Measurements from ENCODE around the gene ABHD4.

Gene ABHD4

GRCh38 chr14:22656226-22656625 is 58.1 kb downstream of the ABHD4 start:
- H3K36me3 ChIP-seq (ENCODE audit: insufficient read depth, low read length): no peaks in the 10 kb centered on the region

GRCh38 chr14:22656945-22657731 is 59.0 kb downstream of the ABHD4 start:
- TF ChIP-seq EZH2phosphoT487 (IDR thresholded peaks at IDR 0.05; ENCODE audit: borderline replicate concordance) (no peak), CTCF (conservative IDR thresholded peaks at IDR 0.05; ENCODE audit: low read length) (no peak)
- Histone ChIP-seq H3K9me3 (ENCODE audit: insufficient read depth, low read depth, low read length) (no peaks in the 10 kb centered on the region), H3K4me2 (ENCODE audit: low read depth, low read length, poor library complexity, severe bottlenecking) (no peak overlapping the region), H4K20me1 (ENCODE audit: insufficient read depth, low read length, poor library complexity, severe bottlenecking) (no peaks in the 10 kb centered on the region), H3K4me3 (ENCODE audit: low read length, poor library complexity, severe bottlenecking) (no peak overlapping the region), H3K9me2 (replicated peaks; ENCODE audit: low read depth, low read length) (no peaks in the 10 kb centered on the region), H3K9ac (ENCODE audit: low read depth, low read length, poor library complexity, severe bottlenecking) (no peak overlapping the region), H3F3A (ENCODE audit: low read depth) (no peaks in the 10 kb centered on the region), H3K27me3 (ENCODE audit: insufficient read depth, low read length, poor library complexity, severe bottlenecking) (no peaks in the 10 kb centered on the region), H2AFZ (ENCODE audit: low read length) (no peak overlapping the region), H3K36me3 (ENCODE audit: insufficient read depth, low read length) (no peaks in the 10 kb centered on the region), H3K79me2 (ENCODE audit: insufficient read depth, low read length) (no peaks in the 10 kb centered on the region), H3K4me1 (ENCODE audit: insufficient read depth, low read length, poor library complexity, severe bottlenecking) (no peaks in the 10 kb centered on the region)

More at GRCh38 chr14:22656226-22656625, 58.1 kb downstream of the ABHD4 start:
- peaks cover 2% of the 10 kb centered on the region for H3K4me1 ChIP-seq (ENCODE audit: insufficient read depth, low read length, poor library complexity, severe bottlenecking)
- no peaks in the 10 kb centered on the region for H3K27me3 ChIP-seq (ENCODE audit: insufficient read depth, low read length, poor library complexity, severe bottlenecking)
- no peak overlapping the region for H3K9ac ChIP-seq (ENCODE audit: low read depth, low read length, poor library complexity, severe bottlenecking)
- H3K9me2 ChIP-seq (replicated peaks; ENCODE audit: low read depth, low read length): no peaks in the 10 kb centered on the region
- no peaks in the 10 kb centered on the region for H4K20me1 ChIP-seq (ENCODE audit: insufficient read depth, low read length, poor library complexity, severe bottlenecking)
- H2AFZ ChIP-seq (ENCODE audit: low read length): no peak overlapping the region
- no peaks in the 10 kb centered on the region for H3F3A ChIP-seq (ENCODE audit: low read depth)
- H3K4me2 ChIP-seq (ENCODE audit: low read depth, low read length, poor library complexity, severe bottlenecking): no peak overlapping the region
- H3K9me3 ChIP-seq (ENCODE audit: insufficient read depth, low read depth, low read length): no peaks in the 10 kb centered on the region
- no peaks in the 10 kb centered on the region for H3K79me2 ChIP-seq (ENCODE audit: insufficient read depth, low read length)
- H3K4me3 ChIP-seq (ENCODE audit: low read length, poor library complexity, severe bottlenecking): no peak overlapping the region
- TF ChIP-seq CTCF (conservative IDR thresholded peaks at IDR 0.05; ENCODE audit: low read length): no peak
- TF ChIP-seq EZH2phosphoT487 (IDR thresholded peaks at IDR 0.05; ENCODE audit: borderline replicate concordance): no peak

- Histone ChIP-seq H3K27me3 (ENCODE audit: insufficient read depth, low read length, poor library complexity, severe bottlenecking) (no peaks in the 10 kb centered on the region), H3K36me3 (ENCODE audit: insufficient read depth, low read length) (no peaks in the 10 kb centered on the region), H4K20me1 (ENCODE audit: insufficient read depth, low read length, poor library complexity, severe bottlenecking) (no peaks in the 10 kb centered on the region), H2AFZ (ENCODE audit: low read length) (no peak overlapping the region), H3K9ac (ENCODE audit: low read depth, low read length, poor library complexity, severe bottlenecking) (no peak overlapping the region), H3K4me1 (ENCODE audit: insufficient read depth, low read length, poor library complexity, severe bottlenecking) (no peaks in the 10 kb centered on the region), H3F3A (ENCODE audit: low read depth) (no peaks in the 10 kb centered on the region), H3K4me2 (ENCODE audit: low read depth, low read length, poor library complexity, severe bottlenecking) (no peak overlapping the region), H3K9me2 (replicated peaks; ENCODE audit: low read depth, low read length) (no peaks in the 10 kb centered on the region), H3K79me2 (ENCODE audit: insufficient read depth, low read length) (no peaks in the 10 kb centered on the region), H3K9me3 (ENCODE audit: insufficient read depth, low read depth, low read length) (no peaks in the 10 kb centered on the region), H3K4me3 (ENCODE audit: low read length, poor library complexity, severe bottlenecking) (no peak overlapping the region)
- TF ChIP-seq EZH2phosphoT487 (IDR thresholded peaks at IDR 0.05; ENCODE audit: borderline replicate concordance): no peak
- TF ChIP-seq CTCF (conservative IDR thresholded peaks at IDR 0.05; ENCODE audit: low read length): peak; percentile 69
Observed at GRCh38 chr14:22657861-22658260, 59.8 kb downstream of the ABHD4 start.
